GM20000 (cell line): Measurements from ENCODE around the gene DNAH12.

Experiments
- DNase-seq: peaks from one replicate; pipeline ENCODE4 v3.0.0; 2012; ENCODE audit warnings: low spot score
- CTCF ChIP-seq: IDR thresholded peaks from 2 replicates; pipeline ENCODE4 v1.5.1; 2012; ENCODE audit warnings: mild to moderate bottlenecking, control low read depth; ENCODE audit errors: extremely low read depth, missing control alignments

DNAH12 gene

GRCh38 chr3:57544181-57545125 is at the start of gene DNAH12:
Gene DNAH12 (minus strand): TSS chr3:57544344. CDS start chr3:57542870, 1,474 bp downstream.
- no peak for TF ChIP-seq CTCF
- DNase-seq = peak; percentile 36

GRCh38 chr3:57592306-57592705 is 48.2 kb upstream of the DNAH12 start:
- TF ChIP-seq CTCF = no peak
- no peak for DNase-seq

- no peak for DNase-seq
These were observed 43.8 kb upstream of the DNAH12 start for GRCh38 chr3:57587905-57588304.

GRCh38 chr3:57586778-57587177 is 42.6 kb upstream of the DNAH12 start:
- TF ChIP-seq CTCF = no peak
- DNase-seq = no peak

More at GRCh38 chr3:57587905-57588304, 43.8 kb upstream of the DNAH12 start:
- TF ChIP-seq CTCF = no peak

- no peak for DNase-seq
These were observed 39.4 kb upstream of the DNAH12 start for GRCh38 chr3:57583544-57583943.

GRCh38 chr3:57582474-57583168 is 38.5 kb upstream of the DNAH12 start:
- no peak for TF ChIP-seq CTCF
- DNase-seq = no peak

More at GRCh38 chr3:57583544-57583943, 39.4 kb upstream of the DNAH12 start:
- no peak for TF ChIP-seq CTCF

- no peak for DNase-seq
- TF ChIP-seq CTCF = no peak
These were observed 33.7 kb upstream of the DNAH12 start for GRCh38 chr3:57577801-57578200.
